Measurements from ENCODE around the gene AQP11.
"Not testable (repeated sequence)": the region's sequence is repeated elsewhere in the genome, so short reads cannot be mapped to it uniquely, and the experiment has no call there.

Gene AQP11

DNA sequence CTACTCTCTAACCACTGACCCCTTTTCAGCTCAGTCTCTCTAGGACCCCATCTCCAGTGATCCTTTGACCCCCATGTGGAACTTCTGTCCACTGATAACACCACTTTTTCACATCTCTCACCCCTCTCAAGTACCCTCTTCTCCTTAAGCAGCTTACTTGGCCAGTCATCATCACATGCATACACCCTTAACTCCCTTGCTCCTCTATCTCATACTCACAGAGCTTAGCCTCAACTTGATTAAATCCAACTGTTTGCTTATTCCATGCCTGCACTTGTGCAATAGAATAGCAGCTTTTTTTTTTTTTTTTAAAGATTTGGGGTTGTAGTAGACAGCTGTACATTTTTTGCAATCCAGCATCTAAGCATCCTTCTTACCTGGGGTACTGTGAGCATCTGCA is 22.2 kb downstream of the AQP11 start:
- TF ChIP-seq, protein P1, sequence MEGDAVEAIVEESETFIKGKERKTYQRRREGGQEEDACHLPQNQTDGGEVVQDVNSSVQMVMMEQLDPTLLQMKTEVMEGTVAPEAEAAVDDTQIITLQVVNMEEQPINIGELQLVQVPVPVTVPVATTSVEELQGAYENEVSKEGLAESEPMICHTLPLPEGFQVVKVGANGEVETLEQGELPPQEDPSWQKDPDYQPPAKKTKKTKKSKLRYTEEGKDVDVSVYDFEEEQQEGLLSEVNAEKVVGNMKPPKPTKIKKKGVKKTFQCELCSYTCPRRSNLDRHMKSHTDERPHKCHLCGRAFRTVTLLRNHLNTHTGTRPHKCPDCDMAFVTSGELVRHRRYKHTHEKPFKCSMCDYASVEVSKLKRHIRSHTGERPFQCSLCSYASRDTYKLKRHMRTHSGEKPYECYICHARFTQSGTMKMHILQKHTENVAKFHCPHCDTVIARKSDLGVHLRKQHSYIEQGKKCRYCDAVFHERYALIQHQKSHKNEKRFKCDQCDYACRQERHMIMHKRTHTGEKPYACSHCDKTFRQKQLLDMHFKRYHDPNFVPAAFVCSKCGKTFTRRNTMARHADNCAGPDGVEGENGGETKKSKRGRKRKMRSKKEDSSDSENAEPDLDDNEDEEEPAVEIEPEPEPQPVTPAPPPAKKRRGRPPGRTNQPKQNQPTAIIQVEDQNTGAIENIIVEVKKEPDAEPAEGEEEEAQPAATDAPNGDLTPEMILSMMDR (IDR thresholded peaks at IDR 0.05): no peak
- Histone ChIP-seq H3K27ac (no peak overlapping the region), H3K36me3 (peaks cover 31 to 80% (median 65%) of the 10 kb centered on the region in 3 donors)

DNA sequence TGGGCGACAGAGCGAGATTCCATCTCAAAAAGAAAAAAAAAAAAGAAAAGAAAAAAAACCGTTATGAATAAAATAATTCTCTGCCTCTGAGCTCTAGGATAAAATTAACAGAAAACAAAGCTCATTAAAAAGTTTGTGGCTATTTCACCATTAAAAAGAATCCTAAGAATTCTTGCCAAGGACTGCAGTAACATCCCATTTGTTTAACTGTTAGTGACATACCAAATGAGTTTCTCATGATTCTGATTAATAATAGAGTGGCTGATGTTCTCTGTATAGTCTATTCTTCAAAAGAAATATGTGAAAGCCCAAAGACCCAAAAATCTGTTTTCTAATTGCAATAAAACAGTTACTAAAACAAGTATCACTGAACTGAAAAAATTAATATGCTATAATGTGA is 28.1 kb downstream of the AQP11 start:
- no peaks in the 10 kb centered on the region for H3K27me3 ChIP-seq
- TF ChIP-seq, protein P1 (IDR thresholded peaks at IDR 0.05): no peak
- no peak overlapping the region for H3K4me3 ChIP-seq
- no peaks in the 10 kb centered on the region for H3K4me1 ChIP-seq
- intact Hi-C loops (cut with DNase I; ENCODE audit: low total_unique reads): loop anchor here (5.0 kb wide), 1 partner anchor 364 kb away; no protein-coding TSS in a partner anchor
- peaks cover 38 to 90% (median 62%) of the 10 kb centered on the region in 3 donors for H3K36me3 ChIP-seq
- H3K9me3 ChIP-seq: no peaks in the 10 kb centered on the region
- no peak overlapping the region for H3K27ac ChIP-seq
- DNase-seq: no peak

More for the DNA sequence above, 22.2 kb downstream of the AQP11 start:
- no peaks in the 10 kb centered on the region for H3K27me3 ChIP-seq
- no peaks in the 10 kb centered on the region for H3K4me1 ChIP-seq
- no peak for DNase-seq
- intact Hi-C loops (cut with DNase I; ENCODE audit: low total_unique reads): no loop called here
- no peak overlapping the region for H3K4me3 ChIP-seq
- H3K9me3 ChIP-seq: no peaks in the 10 kb centered on the region

DNA sequence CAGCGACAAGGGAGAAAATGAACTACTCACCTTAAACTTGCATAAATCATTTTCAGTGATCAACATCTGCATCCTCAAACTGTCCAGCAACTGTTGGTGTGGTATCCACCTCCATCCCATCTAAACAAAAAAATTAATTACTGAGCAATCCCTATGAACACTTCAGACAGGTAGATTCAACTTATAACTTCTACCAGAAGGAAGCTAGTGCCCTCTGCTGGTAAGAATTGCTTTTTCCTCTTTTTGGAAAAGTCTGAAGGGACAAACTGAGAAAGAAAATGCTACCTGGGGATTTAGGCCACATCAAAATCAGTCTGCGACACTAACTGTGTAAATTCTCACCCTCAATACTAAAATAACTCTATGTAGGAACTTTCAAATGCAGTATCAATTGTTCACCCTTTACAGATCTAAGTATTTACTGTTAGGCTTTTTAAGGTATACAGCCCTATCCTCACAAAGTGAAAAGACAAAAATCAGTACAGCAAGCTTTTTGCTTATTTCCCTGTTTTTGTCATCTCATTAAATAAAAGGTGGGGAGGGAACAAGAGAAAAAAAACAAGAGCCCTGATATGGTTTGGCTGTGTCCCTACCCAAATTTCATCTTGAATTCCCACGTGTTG is 29.9 kb downstream of the AQP11 start:
- Histone ChIP-seq H3K9me3 (no peaks in the 10 kb centered on the region), H3K27ac (no peak overlapping the region), H3K4me3 (no peak overlapping the region), H3K36me3 (peaks cover 41 to 93% (median 72%) of the 10 kb centered on the region in 3 donors), H3K4me1 (no peaks in the 10 kb centered on the region), H3K27me3 (no peaks in the 10 kb centered on the region)
- no peak for DNase-seq
- TF ChIP-seq, protein P1 (IDR thresholded peaks at IDR 0.05): peak; percentile 55 to 60
- intact Hi-C loops (cut with DNase I; ENCODE audit: low total_unique reads): loop anchor here (5.0 kb wide), 1 partner anchor 363 kb away; no protein-coding TSS in a partner anchor

DNA sequence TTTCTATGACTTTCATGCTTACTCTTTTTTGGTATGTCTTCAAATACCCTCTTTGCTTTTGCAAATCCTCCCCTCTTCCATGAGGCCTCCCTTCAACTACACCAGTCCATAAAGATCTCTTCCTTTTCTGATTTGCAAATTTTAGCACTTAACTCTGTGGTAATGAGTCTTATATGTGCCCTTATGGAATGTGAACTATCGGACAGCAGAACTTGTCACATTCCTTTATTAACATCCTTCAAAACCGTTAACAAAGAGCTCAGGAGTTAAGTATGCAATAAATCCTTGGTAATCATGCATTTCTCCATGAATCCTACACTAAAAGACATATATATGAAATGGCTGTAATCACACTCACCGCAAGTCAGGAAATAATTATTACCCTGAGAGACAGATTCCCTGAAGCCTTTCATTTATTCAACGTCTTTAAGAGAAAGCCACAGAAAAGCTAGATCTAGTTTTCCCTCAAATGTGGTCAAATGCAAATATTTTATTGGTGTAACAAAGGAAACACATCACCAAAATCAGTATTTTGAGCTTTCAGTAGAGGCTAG is 40.5 kb downstream of the AQP11 start:
- no peak overlapping the region for H3K4me3 ChIP-seq
- no peak overlapping the region for H3K27ac ChIP-seq
- H3K27me3 ChIP-seq: no peaks in the 10 kb centered on the region
- no peak for DNase-seq
- TF ChIP-seq, protein P1 (IDR thresholded peaks at IDR 0.05): no peak
- H3K9me3 ChIP-seq: no peaks in the 10 kb centered on the region
- H3K4me1 ChIP-seq: peaks cover 0 to 22% (median 0%) of the 10 kb centered on the region in 4 donors
- peaks cover 6 to 34% (median 15%) of the 10 kb centered on the region in 3 donors for H3K36me3 ChIP-seq
- intact Hi-C loops (cut with DNase I; ENCODE audit: low total_unique reads): no loop called here

DNA sequence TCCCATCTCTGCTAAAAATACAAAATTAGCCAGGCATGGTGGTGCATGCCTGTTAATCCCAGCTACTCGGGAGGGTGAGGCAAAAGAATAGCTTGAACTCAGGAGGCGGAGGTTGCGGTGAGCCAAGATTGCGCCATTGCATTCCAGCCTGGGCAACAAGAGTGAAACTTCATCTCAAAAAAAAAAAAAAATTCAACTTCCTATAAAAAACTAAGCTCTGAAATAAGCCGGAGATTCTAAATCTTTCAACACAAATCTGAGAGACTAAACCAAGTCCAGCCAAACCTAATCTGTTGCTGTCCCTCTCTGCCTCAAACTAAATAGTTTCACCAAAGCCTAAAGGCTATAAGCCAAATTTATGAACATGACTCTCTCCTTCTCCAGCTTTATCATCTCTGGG is 44.2 kb downstream of the AQP11 start:
- H3K27ac ChIP-seq; DNase-seq; intact Hi-C loops (cut with DNase I; ENCODE audit: low total_unique reads): not testable (repeated sequence)

DNA sequence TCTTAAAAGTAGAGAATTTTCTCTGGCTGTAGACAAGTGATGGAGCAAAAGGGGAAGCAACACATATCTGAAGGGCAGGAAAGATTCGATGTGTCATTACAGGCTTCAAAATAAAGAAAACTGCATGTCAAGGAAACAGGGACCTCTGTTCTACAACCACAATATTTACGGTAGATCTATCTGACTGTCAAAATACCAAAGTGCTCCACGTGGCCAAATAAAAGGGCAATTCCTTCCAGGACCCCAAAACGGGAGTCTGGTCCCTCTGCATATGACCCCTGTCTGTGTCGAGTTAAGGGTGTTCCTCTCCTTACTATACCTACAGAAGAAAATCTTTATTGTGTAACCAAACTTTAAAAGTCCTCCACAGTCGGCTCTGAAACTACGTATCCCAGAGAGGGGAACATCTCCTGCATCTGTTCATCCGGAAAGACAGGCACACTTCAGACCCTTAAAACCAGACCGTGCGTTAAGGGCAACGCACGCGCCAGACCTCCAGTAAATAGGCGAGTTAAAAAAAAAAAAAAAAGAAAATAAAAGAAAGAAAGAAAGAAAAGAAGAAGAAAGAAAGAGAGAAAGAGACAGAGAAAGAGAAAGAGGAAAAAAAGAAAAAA is 47.1 kb downstream of the AQP11 start:
- no peaks in the 10 kb centered on the region for H3K9me3 ChIP-seq
- H3K36me3 ChIP-seq: no peaks in the 10 kb centered on the region
- TF ChIP-seq, protein P1 (IDR thresholded peaks at IDR 0.05): no peak
- peak overlapping the region; percentile 80 to 87 for H3K27ac ChIP-seq
- H3K4me1 ChIP-seq: peaks cover 0 to 39% (median 19%) of the 10 kb centered on the region in 4 donors
- H3K4me3 ChIP-seq: peak overlapping the region; percentile 94 to 96
- intact Hi-C loops (cut with DNase I; ENCODE audit: low total_unique reads): no loop called here
- DNase-seq: no peak
- no peaks in the 10 kb centered on the region for H3K27me3 ChIP-seq

More for the DNA sequence above, 44.2 kb downstream of the AQP11 start:
- not testable (repeated sequence) for H3K27me3 ChIP-seq, H3K9me3 ChIP-seq, H3K36me3 ChIP-seq, H3K4me3 ChIP-seq
- H3K4me1 ChIP-seq: peaks cover 0 to 42% (median 19%) of the 10 kb centered on the region in 4 donors
